Fibroblast of lung (primary cell): Measurements from ENCODE around the gene PHLDA1. TPM values are rescaled to one million over a fixed set of nuclear protein-coding genes. Genes with fewer than 3 reads are reported as not detected.

Experiments
- DNase-seq, 2 donors: peaks; one replicate each; pipeline versions ENCODE4 v3.0.0 to v3.0.0-alpha.2; 2010; ENCODE audit warnings: low read depth in 2 of 2
- H2AFZ ChIP-seq: 2 replicates; pipeline ENCODE4 v1.5.1; 2012; ENCODE audit warnings: low read length, control low read depth, inconsistent platforms
- H3K27ac ChIP-seq: 2 replicates; pipeline ENCODE4 v1.5.1; 2011; ENCODE audit warnings: low read length, control low read depth; ENCODE audit not compliant: insufficient read depth
- H3K27me3 ChIP-seq: 2 replicates; pipeline ENCODE4 v1.5.1; 2011; ENCODE audit warnings: mild to moderate bottlenecking, low read length; ENCODE audit not compliant: control insufficient read depth, insufficient read depth
- H3K36me3 ChIP-seq: 2 replicates; pipeline ENCODE4 v1.5.1; 2011; ENCODE audit warnings: low read length; ENCODE audit not compliant: control insufficient read depth, insufficient read depth
- H3K4me1 ChIP-seq: 2 replicates; pipeline ENCODE4 v1.5.1; 2011; ENCODE audit warnings: low read length; ENCODE audit not compliant: control insufficient read depth, insufficient read depth; ENCODE audit errors: extremely low read depth
- H3K4me2 ChIP-seq: 2 replicates; pipeline ENCODE4 v1.5.1; 2011; ENCODE audit warnings: low read length, control low read depth; ENCODE audit not compliant: insufficient read depth; ENCODE audit errors: extremely low read depth
- H3K4me3 ChIP-seq, 4 experiments: fragments of 200-600 bp in 1 of 4; sonication (generic) in 1 of 4; replicated peaks in 1 of 4; 2 replicates each; pipeline ENCODE4 v1.5.1; 2011 to 2016; ENCODE audit warnings: low read length in 4 of 4, low read depth in 3 of 4, mild to moderate bottlenecking in 3 of 4, control low read depth in 2 of 4, inconsistent platforms in 1 of 4, mixed read lengths in 1 of 4; ENCODE audit not compliant: insufficient read depth in 1 of 4; ENCODE audit errors: control extremely low read depth in 1 of 4
- H3K79me2 ChIP-seq: 2 replicates; pipeline ENCODE4 v1.5.1; 2012; ENCODE audit warnings: mild to moderate bottlenecking, low read length, inconsistent platforms; ENCODE audit not compliant: control insufficient read depth, insufficient read depth
- H3K9ac ChIP-seq: 2 replicates; pipeline ENCODE4 v1.5.1; 2011; ENCODE audit warnings: mild to moderate bottlenecking, low read length, control low read depth; ENCODE audit not compliant: insufficient read depth
- H3K9me3 ChIP-seq: 2 replicates; pipeline ENCODE4 v1.5.1; 2012; ENCODE audit warnings: low read depth, low read length; ENCODE audit not compliant: control insufficient read depth, insufficient read depth
- H4K20me1 ChIP-seq: 2 replicates; pipeline ENCODE4 v1.5.1; 2011; ENCODE audit warnings: low read length; ENCODE audit not compliant: control insufficient read depth, insufficient read depth; ENCODE audit errors: extremely low read depth
- CTCF ChIP-seq, 2 donors: IDR thresholded peaks in 1 of 2; conservative IDR thresholded peaks in 1 of 2; 1 replicate in 1 of 2; 2 replicates in 1 of 2; pipeline ENCODE4 v1.5.1; 2011 to 2012; ENCODE audit warnings: low read length in 2 of 2, control low read depth in 1 of 2, inconsistent platforms in 1 of 2, low read depth in 1 of 2, mild to moderate bottlenecking in 1 of 2
- EZH2 ChIP-seq: IDR thresholded peaks from 2 replicates; pipeline ENCODE4 v1.5.1; 2012; ENCODE audit warnings: low read length, control low read depth, mild to moderate bottlenecking; ENCODE audit errors: missing control alignments
- polyA plus RNA-seq, 2 donors: library from polyadenylated mRNA; depleted of rRNA in 1 of 2; stranded (reverse) in 1 of 2; unstranded in 1 of 2; fragments of >200 nt; gene quantifications; 2 replicates each; pipeline ENCODE4 v1.2.1, GENCODE V29; 2011 to 2012; ENCODE audit warnings: missing spikeins in 1 of 2
- total RNA-seq: library from RNA; depleted of rRNA; stranded (reverse); fragments of >200 nt; gene quantifications from 2 replicates; pipeline ENCODE4 v1.2.1, GENCODE V29; 2014

PHLDA1 gene
- total and polyA plus RNA-seq, 2 donors (not counting 1 experiment from before 2014, with no cell fraction given), result 48.1 to 252 TPM

DNA sequence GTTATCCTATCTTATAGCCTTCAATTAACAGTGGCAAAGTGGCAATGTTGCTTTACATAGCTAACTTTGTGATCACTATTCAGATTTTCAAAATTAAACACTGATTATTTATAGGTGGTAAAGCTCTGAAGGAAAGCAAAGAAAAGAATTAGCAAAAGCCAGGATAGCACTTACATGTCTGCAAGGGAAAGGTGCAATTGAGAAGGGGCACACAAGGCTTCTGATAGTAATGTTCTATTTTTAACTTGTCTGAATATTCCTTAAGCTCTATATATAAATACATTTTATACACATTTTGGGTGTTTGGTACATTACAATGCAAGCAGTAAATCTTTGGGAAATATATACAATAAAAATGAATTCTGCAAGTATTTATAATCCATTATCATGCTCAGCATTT lies 42.0 kb upstream of the PHLDA1 start:
- no peak overlapping the region for H3K9ac ChIP-seq
- no peak overlapping the region for H2AFZ ChIP-seq
- peaks cover 98% of the 10 kb centered on the region for H3K79me2 ChIP-seq
- H3K9me3 ChIP-seq, result no peaks in the 10 kb centered on the region
- H3K4me1 ChIP-seq, result no peaks in the 10 kb centered on the region
- H3K27ac ChIP-seq, result no peak overlapping the region
- TF ChIP-seq EZH2 (no peak), CTCF (conservative IDR thresholded peaks at IDR 0.05 in 1 of 2, IDR thresholded peaks at IDR 0.05 in 1 of 2; ENCODE audit: low read depth in 1 of 2, low read length in 2 of 2) (no peak)
- H3K4me3 ChIP-seq, result no peak overlapping the region
- DNase-seq, result no peak
- H3K36me3 ChIP-seq, result peaks cover 6% of the 10 kb centered on the region
- H3K4me2 ChIP-seq, result no peak overlapping the region
- H4K20me1 ChIP-seq, result no peaks in the 10 kb centered on the region
- no peaks in the 10 kb centered on the region for H3K27me3 ChIP-seq

GRCh38 chr12:76072568-76072967 lies 41.0 kb upstream of the PHLDA1 start:
- DNase-seq, result no peak

DNA sequence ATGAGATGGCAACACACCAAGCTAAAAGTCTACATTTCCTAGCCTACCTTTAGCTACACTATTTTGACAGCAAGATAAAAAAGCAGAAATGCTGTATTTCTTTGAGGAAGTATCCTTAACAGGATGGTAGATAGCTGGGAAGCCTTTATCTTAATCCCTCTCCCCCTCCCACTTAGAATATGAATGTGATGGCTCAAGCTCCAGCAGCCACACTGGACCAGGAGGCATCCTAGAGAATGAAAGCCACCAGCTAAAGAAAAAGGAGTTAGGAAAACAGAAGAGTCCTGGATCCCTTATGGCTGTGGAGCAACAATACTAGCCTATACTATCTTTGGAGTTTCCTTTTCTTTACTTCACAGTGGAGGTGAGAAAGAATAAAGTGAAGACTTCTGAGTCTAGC lies 37.8 kb upstream of the PHLDA1 start:
- no peak overlapping the region for H3K4me3 ChIP-seq
- no peaks in the 10 kb centered on the region for H3K4me1 ChIP-seq
- H3K9ac ChIP-seq, result no peak overlapping the region
- H3K36me3 ChIP-seq, result peaks cover 9% of the 10 kb centered on the region
- no peaks in the 10 kb centered on the region for H4K20me1 ChIP-seq
- H3K9me3 ChIP-seq, result no peaks in the 10 kb centered on the region
- no peak overlapping the region for H3K27ac ChIP-seq
- TF ChIP-seq EZH2, result no peak
- no peak for TF ChIP-seq CTCF (conservative IDR thresholded peaks at IDR 0.05 in 1 of 2, IDR thresholded peaks at IDR 0.05 in 1 of 2; ENCODE audit: low read depth in 1 of 2, low read length in 2 of 2)
- no peak overlapping the region for H3K4me2 ChIP-seq
- no peak overlapping the region for H2AFZ ChIP-seq
- no peaks in the 10 kb centered on the region for H3K27me3 ChIP-seq
- H3K79me2 ChIP-seq, result peaks cover 97% of the 10 kb centered on the region
- no peak for DNase-seq

More at GRCh38 chr12:76072568-76072967, 41.0 kb upstream of the PHLDA1 start:
- H3K9me3 ChIP-seq, result no peaks in the 10 kb centered on the region
- H3K36me3 ChIP-seq, result peaks cover 6% of the 10 kb centered on the region
- no peak for TF ChIP-seq CTCF (conservative IDR thresholded peaks at IDR 0.05 in 1 of 2, IDR thresholded peaks at IDR 0.05 in 1 of 2; ENCODE audit: low read depth in 1 of 2, low read length in 2 of 2)
- TF ChIP-seq EZH2, result no peak
- H3K27ac ChIP-seq, result no peak overlapping the region
- H3K4me1 ChIP-seq, result no peaks in the 10 kb centered on the region
- no peak overlapping the region for H2AFZ ChIP-seq
- no peak overlapping the region for H3K4me2 ChIP-seq
- no peak overlapping the region for H3K9ac ChIP-seq
- H3K27me3 ChIP-seq, result no peaks in the 10 kb centered on the region
- no peaks in the 10 kb centered on the region for H4K20me1 ChIP-seq
- no peak overlapping the region for H3K4me3 ChIP-seq
- H3K79me2 ChIP-seq, result peaks cover 98% of the 10 kb centered on the region
